ENCODE results near the gene SCAF1. TPM values are rescaled to one million over a fixed set of nuclear protein-coding genes. Genes with fewer than 3 reads are reported as not detected.

SCAF1 gene
- polyA plus RNA-seq, 1 donor from 2014 or later = 11.9 TPM

DNA sequence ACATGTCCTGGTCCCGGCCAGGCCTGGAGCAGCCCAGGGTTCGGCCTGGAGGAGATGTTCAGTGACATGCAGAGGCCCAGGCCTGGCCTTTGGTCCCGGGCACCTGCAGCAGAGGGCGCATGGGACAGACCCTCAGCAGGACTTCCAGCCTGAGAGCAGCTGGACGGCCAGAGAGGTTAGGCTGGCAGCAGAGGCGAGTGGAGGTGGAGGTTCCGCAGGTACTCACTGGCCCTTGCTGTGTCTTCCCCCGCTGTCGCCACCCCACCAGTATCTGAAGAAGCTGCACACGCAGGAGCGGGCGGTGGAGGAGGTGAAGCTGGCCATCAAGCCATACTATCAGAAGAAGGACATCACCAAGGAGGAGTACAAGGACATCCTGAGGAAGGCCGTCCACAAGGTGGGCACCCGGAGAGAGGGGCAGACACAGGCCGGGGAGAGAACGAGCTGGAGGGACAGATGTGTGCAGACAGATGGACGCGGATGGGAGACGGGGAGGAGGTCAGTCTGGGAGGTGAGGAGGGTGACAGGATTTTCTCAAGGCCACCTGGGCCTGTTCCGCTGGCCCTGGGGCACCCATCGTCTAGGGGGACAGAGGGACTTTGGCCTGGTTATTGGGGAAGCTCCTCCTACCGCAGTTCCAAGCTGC lies 15.6 kb downstream of the SCAF1 start (continued):
- TF ChIP-seq CTCF (IDR thresholded peaks at IDR 0.05; ENCODE audit: poor library complexity, severe bottlenecking) = no peak
- TF ChIP-seq TAF1 (IDR thresholded peaks at IDR 0.05; ENCODE audit: low read depth) = no peak

GRCh38 chr19:49658139-49658517 lies 16.1 kb downstream of the SCAF1 start:
- Histone ChIP-seq H2AFZ (ENCODE audit: low read depth, low read length) (no peak overlapping the region), H4K20me1 (ENCODE audit: insufficient read depth) (no peaks in the 10 kb centered on the region), H3K9me3 (ENCODE audit: low read length) (no peaks in the 10 kb centered on the region), H3K4me3 (ENCODE audit: low read length) (no peak overlapping the region), H3F3A (ENCODE audit: insufficient read depth, low read length, poor library complexity, severe bottlenecking) (no peaks in the 10 kb centered on the region), H3K27ac (ENCODE audit: low read length) (no peak overlapping the region), H3K27me3 (ENCODE audit: insufficient read depth, low read depth, low read length) (no peaks in the 10 kb centered on the region), H3K4me2 (ENCODE audit: low read length) (no peak overlapping the region), H3K9ac (ENCODE audit: low read length) (no peak overlapping the region), H3K79me2 (replicated peaks; ENCODE audit: insufficient read depth, low read length) (no peaks in the 10 kb centered on the region), H3K9me2 (ENCODE audit: insufficient read depth, low read length) (no peaks in the 10 kb centered on the region), H3K36me3 (ENCODE audit: insufficient read depth, low read length) (no peaks in the 10 kb centered on the region)
- no peak for TF ChIP-seq RAD21 (conservative IDR thresholded peaks at IDR 0.05)
- no peak for TF ChIP-seq TAF1 (IDR thresholded peaks at IDR 0.05; ENCODE audit: low read depth)
- TF ChIP-seq EZH2 (IDR thresholded peaks at IDR 0.05; ENCODE audit: borderline replicate concordance, insufficient read depth, low read length, poor library complexity, severe bottlenecking) = no peak
- TF ChIP-seq SMC3 (conservative IDR thresholded peaks at IDR 0.05; ENCODE audit: poor library complexity) = no peak
- no peak for TF ChIP-seq EP300 (conservative IDR thresholded peaks at IDR 0.05; ENCODE audit: poor library complexity, severe bottlenecking)

DNA sequence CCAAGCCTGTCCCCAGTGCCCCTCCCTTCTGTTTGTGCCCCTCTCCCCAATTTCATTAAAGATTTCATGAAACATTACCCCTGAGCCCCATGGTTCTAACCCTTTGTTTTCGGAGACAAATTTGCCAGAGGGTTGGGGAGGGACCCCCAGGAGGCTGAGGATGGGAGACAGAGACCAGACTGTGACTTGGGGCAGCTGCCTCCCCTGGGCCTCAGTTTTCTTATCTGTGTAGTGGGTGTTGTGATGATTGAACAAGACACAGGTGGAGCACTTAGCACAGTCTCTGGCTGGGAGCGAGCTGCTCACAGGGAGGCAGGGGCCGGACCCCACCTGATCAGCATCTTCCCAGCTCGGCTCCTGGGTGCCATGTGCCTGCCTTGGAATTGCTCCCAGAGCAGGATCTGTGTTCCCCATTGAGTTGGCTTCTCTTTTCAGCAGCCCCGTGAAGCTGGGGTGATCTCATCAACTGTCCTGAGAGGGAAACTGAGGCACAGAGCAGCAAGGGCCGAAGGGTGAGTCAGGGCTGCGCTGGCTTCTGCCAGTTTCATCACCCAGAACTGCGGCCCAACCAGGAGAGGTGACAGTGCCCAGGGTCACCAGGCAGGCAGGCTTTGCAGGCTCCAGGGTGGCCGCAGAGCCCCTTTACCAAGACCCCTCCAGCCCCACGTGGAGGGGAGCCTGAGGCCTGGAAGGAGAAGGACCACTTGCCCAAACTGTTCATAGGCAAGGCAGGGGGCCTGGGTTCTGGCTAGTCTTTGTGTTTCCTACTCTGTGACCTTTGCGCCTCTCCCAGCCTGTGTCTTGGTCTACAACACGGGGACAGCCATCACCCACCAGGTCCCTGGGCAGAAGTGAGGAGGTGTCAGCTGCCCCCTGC lies 16.8 kb downstream of the SCAF1 start:
- no peak overlapping the region for H3K9ac ChIP-seq (ENCODE audit: low read length)
- H4K20me1 ChIP-seq (ENCODE audit: insufficient read depth) = no peaks in the 10 kb centered on the region
- no peak overlapping the region for H3K4me2 ChIP-seq (ENCODE audit: low read length)
- no peaks in the 10 kb centered on the region for H3K36me3 ChIP-seq (ENCODE audit: insufficient read depth, low read length)
- H3K79me2 ChIP-seq (replicated peaks; ENCODE audit: insufficient read depth, low read length) = no peaks in the 10 kb centered on the region
- no peaks in the 10 kb centered on the region for H3K27me3 ChIP-seq (ENCODE audit: insufficient read depth, low read depth, low read length)
- H3K9me3 ChIP-seq (ENCODE audit: low read length) = no peaks in the 10 kb centered on the region
- TF ChIP-seq EZH2 (IDR thresholded peaks at IDR 0.05; ENCODE audit: borderline replicate concordance, insufficient read depth, low read length, poor library complexity, severe bottlenecking) (no peak), SMC3 (conservative IDR thresholded peaks at IDR 0.05; ENCODE audit: poor library complexity) (no peak), CTCF (IDR thresholded peaks at IDR 0.05; ENCODE audit: poor library complexity, severe bottlenecking) (no peak), EP300 (conservative IDR thresholded peaks at IDR 0.05; ENCODE audit: poor library complexity, severe bottlenecking) (no peak), POLR2AphosphoS5 (IDR thresholded peaks at IDR 0.05) (no peak), RAD21 (conservative IDR thresholded peaks at IDR 0.05) (no peak), REST (IDR thresholded peaks at IDR 0.05; ENCODE audit: borderline replicate concordance) (no peak), TAF1 (IDR thresholded peaks at IDR 0.05; ENCODE audit: low read depth) (no peak), MXI1 (conservative IDR thresholded peaks at IDR 0.05; ENCODE audit: poor library complexity, severe bottlenecking) (no peak)
- no peaks in the 10 kb centered on the region for H3K9me2 ChIP-seq (ENCODE audit: insufficient read depth, low read length)
- no peak overlapping the region for H2AFZ ChIP-seq (ENCODE audit: low read depth, low read length)
- no peak overlapping the region for H3K4me3 ChIP-seq (ENCODE audit: low read length)
- no peaks in the 10 kb centered on the region for H3F3A ChIP-seq (ENCODE audit: insufficient read depth, low read length, poor library complexity, severe bottlenecking)
- no peak overlapping the region for H3K27ac ChIP-seq (ENCODE audit: low read length)
